UCSD-AML1 (cell line): ENCODE results near the gene RGMA.

Experiments
- DNase-seq: peaks from one replicate; lab custom pipeline; 2025; ENCODE audit not compliant: unreplicated experiment; lab: John Stamatoyannopoulos, UW

RGMA gene

DNA sequence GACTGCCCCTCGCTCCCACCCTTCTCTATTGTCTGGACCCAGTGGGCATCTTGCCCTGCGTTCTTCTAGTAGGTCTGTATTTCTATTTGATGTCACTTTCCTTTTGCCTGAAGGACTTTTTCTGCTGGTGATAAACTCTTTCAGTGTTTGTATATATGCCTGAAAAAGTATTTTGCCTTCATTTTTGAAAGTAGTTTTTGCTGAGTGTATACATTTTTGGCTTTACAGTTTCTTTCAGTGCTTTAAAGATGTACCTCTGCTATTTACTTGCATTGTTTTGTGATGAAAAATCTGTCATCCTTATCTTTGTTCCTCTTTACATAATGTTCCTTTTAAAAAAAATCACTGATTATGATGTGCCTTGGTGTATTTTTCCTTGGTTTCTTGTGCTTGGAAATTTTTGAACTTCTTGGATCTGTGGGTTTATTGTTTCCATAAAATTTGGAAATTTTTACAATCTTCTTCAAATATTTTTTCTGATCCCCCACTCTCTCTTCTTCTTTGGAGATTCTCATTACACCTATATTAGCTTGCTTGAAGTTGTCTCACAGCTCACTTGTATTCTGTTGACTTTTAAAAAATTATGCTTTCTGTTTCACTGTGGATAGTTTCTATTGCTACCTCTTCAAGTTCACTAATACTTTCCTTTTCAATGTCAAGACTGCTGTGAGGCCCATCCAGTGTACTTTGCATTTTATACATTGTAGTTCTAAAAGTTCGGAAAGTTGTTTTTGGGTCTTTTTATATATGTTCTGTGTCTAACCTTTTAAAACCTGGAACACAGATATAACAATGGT, 67.8 kb downstream of the RGMA start:
- DNase-seq = no peak

DNA sequence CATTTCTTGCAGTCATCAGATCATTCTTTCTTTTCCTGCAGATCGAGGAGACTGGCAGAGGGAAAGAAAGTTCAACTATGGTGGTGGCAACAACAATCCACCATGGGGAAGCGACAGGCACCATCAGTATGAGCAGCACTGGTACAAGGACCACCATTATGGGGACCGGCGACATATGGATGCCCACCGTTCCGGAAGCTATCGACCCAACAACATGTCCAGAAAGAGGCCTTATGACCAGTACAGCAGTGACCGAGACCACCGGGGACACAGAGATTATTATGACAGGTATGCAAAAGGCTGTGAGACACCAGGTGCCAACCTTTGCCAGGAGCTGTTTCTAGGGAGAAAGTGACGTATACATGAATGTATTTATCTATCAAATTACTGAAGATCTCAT, 69.0 kb downstream of the RGMA start:
- no peak for DNase-seq

DNA sequence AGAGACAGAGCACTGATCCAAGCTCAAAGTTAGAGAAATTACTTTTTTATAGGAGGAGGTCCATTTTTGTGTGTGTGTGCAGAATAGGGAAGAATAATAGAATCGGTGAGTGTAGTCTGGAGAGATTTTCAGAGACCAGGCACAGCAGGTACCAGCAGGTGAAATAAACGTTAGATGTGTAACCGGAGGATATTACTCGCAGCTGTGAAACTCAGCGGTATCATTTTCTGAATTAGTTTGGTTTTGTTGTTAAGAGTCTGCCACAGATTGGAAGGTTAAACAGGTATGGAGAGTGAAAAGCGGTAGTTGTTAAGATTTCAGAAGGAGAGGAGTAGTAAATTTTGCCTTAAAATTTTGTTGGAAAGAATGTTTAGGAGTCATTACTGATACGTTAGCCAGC, 69.9 kb downstream of the RGMA start:
- DNase-seq = no peak

DNA sequence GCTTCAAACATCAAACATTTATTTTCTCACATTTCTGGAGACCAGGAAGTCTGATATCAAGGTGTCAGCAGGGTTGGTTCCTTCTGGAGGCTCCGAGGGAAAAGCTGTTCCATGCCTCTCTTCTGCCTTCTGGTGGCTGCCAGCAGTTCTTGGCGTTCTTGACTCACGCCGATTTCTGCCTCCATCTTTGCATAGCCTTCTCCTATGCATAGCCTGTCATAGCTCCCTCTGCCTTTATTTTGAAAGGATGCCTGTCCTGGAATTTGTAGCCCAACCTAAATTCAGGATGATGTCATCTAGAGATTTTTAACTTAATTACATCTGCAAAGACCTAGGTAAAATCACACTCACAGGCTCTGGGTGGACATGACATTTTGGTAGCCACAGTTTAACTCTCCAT, 70.4 kb downstream of the RGMA start:
- no peak for DNase-seq

DNA sequence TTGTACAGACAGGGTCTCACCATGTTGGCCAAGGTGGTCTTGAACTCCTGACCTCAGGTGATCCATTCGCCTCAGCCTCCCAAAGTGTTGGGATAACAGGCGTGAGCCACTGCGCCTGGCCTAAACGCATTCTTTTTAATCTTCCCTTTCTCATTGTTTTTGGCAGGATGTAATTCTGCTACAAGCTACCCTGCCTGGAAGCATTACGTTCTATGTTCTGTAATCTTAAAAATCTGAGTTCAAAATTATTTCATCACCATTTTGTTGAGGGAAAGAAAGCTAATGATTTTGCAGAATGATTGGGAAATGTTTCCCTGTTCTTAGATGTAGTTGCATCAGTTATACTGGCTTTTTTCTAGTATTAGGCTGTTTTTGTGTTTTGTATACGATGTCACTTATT, 71.5 kb downstream of the RGMA start:
- no peak for DNase-seq

DNA sequence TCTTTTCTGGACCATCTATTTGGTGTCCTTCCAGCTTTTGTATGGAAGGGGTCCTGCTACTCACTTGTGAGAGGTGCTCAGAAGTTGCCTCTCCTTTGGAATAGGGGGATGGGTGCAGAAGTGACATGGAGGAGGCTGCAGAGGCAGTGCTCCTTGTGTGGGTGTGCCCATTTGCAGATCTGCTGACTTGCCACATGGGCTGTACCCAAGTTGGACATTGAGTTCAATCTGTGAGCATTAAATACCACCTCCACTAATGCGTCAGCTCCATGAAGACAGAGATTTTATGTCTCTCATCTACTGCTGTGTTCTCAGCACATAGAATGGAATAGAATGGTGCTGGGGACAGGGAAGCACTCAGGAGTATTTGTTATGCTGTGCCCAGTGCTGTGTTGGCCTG, 76.2 kb downstream of the RGMA start:
- no peak for DNase-seq

DNA sequence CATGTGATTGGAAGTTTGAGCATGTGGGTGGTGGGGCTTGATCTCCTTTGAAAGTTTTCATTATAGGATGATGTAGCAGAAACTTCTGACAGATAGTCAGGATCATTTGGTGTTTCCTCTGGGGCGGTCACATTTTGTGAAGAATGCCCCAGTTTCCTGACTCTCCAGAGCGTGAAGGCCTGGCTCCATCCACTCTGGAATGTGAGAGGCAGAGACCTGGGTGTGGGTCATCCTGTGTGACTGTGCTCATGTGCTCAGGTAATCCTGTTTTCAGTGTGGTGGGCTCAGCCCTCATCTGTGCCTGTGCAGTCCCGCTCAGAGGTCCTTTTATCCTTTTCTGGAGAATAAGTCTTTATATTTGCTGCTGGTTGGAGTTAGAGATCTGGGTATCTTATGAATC, 81.0 kb downstream of the RGMA start:
- DNase-seq = no peak

DNA sequence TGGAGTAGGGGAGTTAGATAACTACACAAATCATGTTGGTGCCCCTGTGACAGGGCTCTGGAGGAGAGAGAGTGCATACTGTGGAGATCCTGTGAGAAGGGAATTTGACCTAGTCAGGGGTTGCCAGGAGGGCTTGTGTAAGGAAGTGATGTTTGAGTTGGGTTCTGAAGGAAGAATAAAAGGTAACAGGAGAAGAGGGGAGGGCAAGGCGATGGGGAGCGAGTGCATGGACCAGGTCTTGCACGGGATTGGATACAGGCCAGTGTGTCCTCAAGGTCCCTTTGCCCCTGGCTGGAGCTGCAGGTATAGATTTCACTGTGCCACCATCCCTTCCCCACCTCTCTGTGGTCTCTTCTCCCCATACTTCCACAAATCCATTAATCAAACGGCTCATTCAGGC, 83.9 kb downstream of the RGMA start:
- DNase-seq = no peak

DNA sequence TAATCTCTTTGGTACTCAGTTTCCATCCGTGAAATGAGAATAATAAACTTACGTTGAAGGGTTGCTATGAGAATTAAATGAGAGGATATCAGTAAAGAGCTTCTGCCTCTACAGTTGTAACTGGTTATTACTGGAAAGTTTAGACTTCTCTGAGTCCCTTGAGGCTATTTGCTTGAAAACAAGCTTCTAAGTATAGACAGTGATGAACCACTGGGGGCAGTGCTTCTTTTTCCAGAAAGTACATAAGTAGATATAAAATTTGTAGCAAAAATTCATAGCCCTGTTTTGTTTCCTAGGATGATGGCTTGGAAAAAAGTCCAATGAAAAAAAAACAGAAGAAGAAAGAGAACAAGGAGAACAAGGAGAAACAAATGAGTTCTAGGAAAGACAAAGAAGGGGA, 87.1 kb downstream of the RGMA start:
- DNase-seq = no peak

DNA sequence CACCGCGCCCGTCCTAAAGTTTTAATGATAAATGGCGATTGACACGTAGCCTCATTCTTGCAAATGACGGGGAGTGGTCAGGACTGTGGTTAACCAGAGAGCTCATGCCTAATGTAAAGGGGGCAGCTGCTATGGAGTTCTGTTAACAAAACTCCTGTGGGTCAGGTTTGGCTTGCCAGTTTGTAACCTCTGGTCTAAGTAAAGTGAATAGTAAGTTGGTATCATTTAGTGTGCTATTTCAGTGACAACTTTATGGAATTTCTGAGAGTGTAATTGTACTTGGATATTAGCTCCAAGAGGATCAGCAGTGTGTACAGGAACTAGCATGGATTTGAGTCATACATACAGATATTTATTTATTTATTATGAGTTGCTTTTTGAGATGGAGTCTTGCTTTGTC, 87.9 kb downstream of the RGMA start:
- no peak for DNase-seq

DNA sequence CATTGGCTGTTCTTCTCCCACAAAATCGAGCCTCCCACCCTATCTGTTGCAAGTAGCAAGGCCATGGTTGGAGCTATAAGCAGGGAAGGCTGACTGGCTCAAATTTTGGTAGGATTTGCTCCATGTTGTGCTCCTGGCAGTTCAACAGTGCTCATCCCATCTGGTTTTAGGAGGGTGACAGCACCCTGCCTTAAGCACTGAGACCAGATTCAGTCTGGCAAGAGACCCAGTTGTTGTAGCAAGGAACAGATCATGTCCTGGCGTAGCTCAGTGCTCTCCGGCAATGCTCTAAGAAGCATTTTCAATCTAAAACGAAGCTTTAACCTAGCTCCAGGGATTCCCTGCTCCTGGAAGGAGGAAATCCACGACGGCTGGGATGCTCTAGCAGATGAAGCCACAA, 91.2 kb downstream of the RGMA start:
- DNase-seq = no peak

DNA sequence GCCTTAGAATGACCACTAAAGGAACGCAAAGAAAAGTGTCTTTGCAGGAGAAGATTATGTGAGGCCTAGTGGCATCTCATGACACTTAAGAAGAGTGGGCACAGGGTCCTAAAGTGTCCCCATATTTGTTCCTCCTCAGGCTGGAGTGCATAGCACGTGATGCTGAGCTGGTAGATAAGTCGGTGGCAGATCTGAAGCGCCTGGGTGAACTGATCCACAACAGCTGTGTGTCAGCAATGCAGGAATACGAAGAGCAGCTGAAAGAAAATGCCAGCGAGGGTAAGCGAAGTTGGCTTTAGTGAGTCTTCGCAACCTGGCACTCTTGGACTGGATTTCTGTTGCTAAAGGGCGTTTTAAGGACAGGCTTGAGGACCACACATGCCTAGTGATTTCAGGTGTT, 96.3 kb downstream of the RGMA start:
- no peak for DNase-seq

DNA sequence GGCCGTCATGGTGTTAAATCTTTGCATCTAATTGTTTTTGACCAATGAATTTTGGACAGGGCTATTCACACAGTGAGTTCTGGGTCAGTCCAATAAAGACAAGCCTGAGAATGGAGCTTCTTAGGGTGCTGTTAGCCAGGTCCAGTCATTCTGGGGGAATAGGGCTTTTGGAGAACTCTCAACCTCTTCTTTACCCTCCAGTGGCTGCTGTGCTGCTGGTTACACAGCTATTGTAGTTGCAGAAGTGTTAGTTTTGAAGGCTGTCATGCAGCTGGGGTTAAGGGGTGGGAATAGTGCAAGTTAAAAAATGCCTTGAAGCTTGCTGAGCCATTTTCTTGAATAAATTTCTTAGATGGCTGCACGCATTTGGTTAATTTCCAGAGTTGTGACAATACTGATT, 99.0 kb downstream of the RGMA start:
- no peak for DNase-seq

DNA sequence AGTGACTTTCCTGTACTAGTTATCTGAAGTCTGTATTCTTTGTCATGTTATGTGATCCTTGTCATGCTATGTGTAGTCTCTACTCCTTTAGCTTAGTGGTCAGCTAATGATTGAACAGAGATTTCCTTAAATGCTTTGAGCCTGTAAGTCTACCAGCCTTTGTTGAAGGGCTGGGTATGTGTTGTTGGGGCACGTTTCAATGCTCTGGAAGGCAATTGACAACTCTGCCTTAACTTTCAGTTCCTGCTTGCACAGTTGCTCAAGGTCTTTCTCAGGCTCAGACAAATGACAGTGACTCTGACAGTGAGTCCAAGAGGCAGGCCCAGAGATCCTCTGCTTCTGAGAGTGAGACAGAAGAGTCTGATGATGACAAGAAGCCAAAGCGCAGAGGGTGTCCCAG, 99.5 kb downstream of the RGMA start:
- no peak for DNase-seq
